H1 (cell line): ENCODE measurements around the gene TOMM22. TPM values are rescaled to one million over a fixed set of nuclear protein-coding genes. Genes with fewer than 3 reads are reported as not detected.

ENCODE experiments used
- CTCF ChIA-PET: fragments of 300-600 bp; sonication (Branson Sonifier 250); formaldehyde crosslinking; loops from one replicate; lab custom pipeline; 2021; ENCODE audit not compliant: partially characterized antibody; lab: Charles Lee
- POLR2A ChIA-PET: fragments of 300-600 bp; sonication (Branson Sonifier 250); formaldehyde crosslinking; loops from one replicate; lab custom pipeline; 2021; ENCODE audit warnings: inconsistent platforms; ENCODE audit not compliant: partially characterized antibody; lab: Charles Lee
- DNase-seq, 2 experiments: peaks; one replicate each; pipeline versions ENCODE4 v3.0.0 to v3.0.0-alpha.2; 2010 to 2022; ENCODE audit warnings: low spot score in 2 of 2, low read depth in 1 of 2, mixed read lengths in 1 of 2
- FAIRE-seq: peaks from 2 replicates; lab custom pipeline; 2011; peaks lifted over from hg19 to GRCh38; lab: Jason Lieb, UNC
- H2AFZ ChIP-seq: 2 replicates; pipeline ENCODE4 v1.8.1; 2012; ENCODE audit warnings: low read length, inconsistent platforms
- H2AK5ac ChIP-seq: 2 replicates; pipeline ENCODE4 v1.6.1; 2013; ENCODE audit warnings: low read depth, low read length
- H2BK120ac ChIP-seq: replicated peaks from 2 replicates; pipeline ENCODE3; 2013; ENCODE audit warnings: low read depth, low read length, inconsistent platforms
- H2BK12ac ChIP-seq: 2 replicates; pipeline ENCODE4 v1.6.1; 2013; ENCODE audit warnings: low read depth, low read length
- H2BK15ac ChIP-seq: 2 replicates; pipeline ENCODE4 v1.6.1; 2013; ENCODE audit warnings: low read length
- H2BK20ac ChIP-seq: 2 replicates; pipeline ENCODE4 v1.6.1; 2013; ENCODE audit warnings: low read length
- H2BK5ac ChIP-seq: 2 replicates; pipeline ENCODE4 v1.6.1; 2013; ENCODE audit warnings: low read depth, low read length
- H3K14ac ChIP-seq: 2 replicates; pipeline ENCODE4 v1.6.1; 2013; ENCODE audit warnings: inconsistent platforms; ENCODE audit not compliant: insufficient read length
- H3K18ac ChIP-seq: 2 replicates; pipeline ENCODE4 v1.6.1; 2013; ENCODE audit warnings: low read length; ENCODE audit errors: extremely low read depth
- H3K23ac ChIP-seq: 2 replicates; pipeline ENCODE4 v1.6.1; 2013; ENCODE audit warnings: inconsistent platforms; ENCODE audit not compliant: insufficient read length
- H3K23me2 ChIP-seq: 2 replicates; pipeline ENCODE4 v1.6.1; 2013; ENCODE audit warnings: low read depth, low read length
- H3K27ac ChIP-seq: 2 replicates; pipeline ENCODE4 v1.6.1; 2011; ENCODE audit warnings: low read depth, low read length, inconsistent platforms
- H3K27me3 ChIP-seq, 4 experiments: replicated peaks in 1 of 4; 1 replicate in 1 of 4; 2 replicates in 3 of 4; pipeline versions ENCODE4 v1.6.1 to v1.8.1; 2011 to 2013; ENCODE audit warnings: low read length in 3 of 4, mild to moderate bottlenecking in 3 of 4, inconsistent platforms in 2 of 4, mixed read lengths in 2 of 4, moderate library complexity in 1 of 4; ENCODE audit not compliant: control insufficient read depth in 3 of 4, insufficient read depth in 3 of 4; ENCODE audit errors: extremely low read depth in 1 of 4
- H3K36me3 ChIP-seq, 4 experiments: 2 replicates each; pipeline versions ENCODE4 v1.6.1 to v1.8.1; 2011 to 2013; ENCODE audit warnings: mild to moderate bottlenecking in 4 of 4, low read length in 3 of 4, moderate library complexity in 2 of 4, control low read depth in 1 of 4, inconsistent platforms in 1 of 4; ENCODE audit not compliant: insufficient read depth in 4 of 4, control insufficient read depth in 2 of 4
- H3K4ac ChIP-seq: replicated peaks from 2 replicates; pipeline ENCODE3; 2013; ENCODE audit warnings: low read length, low read depth, mixed read lengths, inconsistent platforms; ENCODE audit not compliant: insufficient read length
- H3K4me1 ChIP-seq, 4 experiments: replicated peaks in 1 of 4; 1 replicate in 1 of 4; 2 replicates in 3 of 4; pipeline versions ENCODE4 v1.6.1 to v1.8.1; 2011 to 2013; ENCODE audit warnings: low read length in 3 of 4, inconsistent platforms in 2 of 4, mixed read lengths in 1 of 4; ENCODE audit not compliant: insufficient read depth in 4 of 4, control insufficient read depth in 3 of 4
- H3K4me2 ChIP-seq, 2 experiments: 2 replicates each; pipeline versions ENCODE4 v1.6.1 to v1.8.1; 2011 to 2013; ENCODE audit warnings: low read depth in 2 of 2, low read length in 2 of 2, control low read depth in 1 of 2, inconsistent platforms in 1 of 2, mild to moderate bottlenecking in 1 of 2; ENCODE audit not compliant: insufficient read depth in 1 of 2
- H3K4me3 ChIP-seq, 4 experiments: fragments of 200-600, 300-600 bp in 1 of 4; sonication (generic), shearing (Covaris generic), sonication (Bioruptor Twin) in 1 of 4; 2 replicates each; pipeline versions ENCODE4 v1.5.1 to v1.8.1; 2011 to 2016; ENCODE audit warnings: low read length in 4 of 4, low read depth in 3 of 4, control low read depth in 2 of 4, inconsistent platforms in 2 of 4, mild to moderate bottlenecking in 2 of 4, mixed read lengths in 1 of 4, moderate library complexity in 1 of 4; ENCODE audit not compliant: insufficient read depth in 2 of 4; ENCODE audit errors: extremely low read depth in 1 of 4
- H3K56ac ChIP-seq: replicated peaks from 2 replicates; pipeline ENCODE3; 2013; ENCODE audit warnings: low read depth, mild to moderate bottlenecking, mixed read lengths, low read length, inconsistent platforms; ENCODE audit not compliant: insufficient read length
- H3K79me1 ChIP-seq: 2 replicates; pipeline ENCODE4 v1.6.1; 2013; ENCODE audit warnings: low read depth, low read length, control low read depth
- H3K79me2 ChIP-seq, 2 experiments: 2 replicates each; pipeline versions ENCODE4 v1.6.1 to v1.8.1; 2012 to 2013; ENCODE audit warnings: low read length in 2 of 2, mild to moderate bottlenecking in 2 of 2, inconsistent platforms in 1 of 2; ENCODE audit not compliant: insufficient read depth in 2 of 2, control insufficient read depth in 1 of 2
- H3K9ac ChIP-seq, 4 experiments: replicated peaks in 1 of 4; 1 replicate in 1 of 4; 2 replicates in 3 of 4; pipeline versions ENCODE4 v1.6.1 to v1.8.1; 2011 to 2013; ENCODE audit warnings: low read depth in 3 of 4, low read length in 3 of 4, control low read depth in 2 of 4, mild to moderate bottlenecking in 2 of 4, moderate library complexity in 2 of 4, inconsistent platforms in 1 of 4; ENCODE audit errors: extremely low read depth in 1 of 4
- H3K9me3 ChIP-seq, 2 experiments: 2 replicates each; pipeline versions ENCODE4 v1.6.1 to v1.8.1; 2012 to 2013; ENCODE audit warnings: mild to moderate bottlenecking in 2 of 2, moderate library complexity in 2 of 2, control low read depth in 1 of 2, inconsistent platforms in 1 of 2, low read depth in 1 of 2, low read length in 1 of 2, mixed read lengths in 1 of 2; ENCODE audit not compliant: insufficient read depth in 2 of 2
- H4K20me1 ChIP-seq, 2 experiments: replicated peaks in 1 of 2; 2 replicates each; pipeline versions ENCODE3 to v1.8.1; 2011 to 2013; ENCODE audit warnings: inconsistent platforms in 2 of 2, low read length in 2 of 2, mild to moderate bottlenecking in 1 of 2; ENCODE audit not compliant: insufficient read depth in 2 of 2, control insufficient read depth in 1 of 2
- H4K5ac ChIP-seq: 2 replicates; pipeline ENCODE4 v1.6.1; 2013; ENCODE audit warnings: low read length, low read depth, mixed read lengths, inconsistent platforms; ENCODE audit not compliant: insufficient read length
- H4K8ac ChIP-seq: 2 replicates; pipeline ENCODE4 v1.8.0; 2013; ENCODE audit warnings: mild to moderate bottlenecking, moderate library complexity, low read length, inconsistent platforms; ENCODE audit not compliant: insufficient read depth; ENCODE audit errors: extremely low read depth
- H4K91ac ChIP-seq: replicated peaks from 2 replicates; pipeline ENCODE3; 2013; ENCODE audit warnings: low read length, mixed read lengths, inconsistent platforms; ENCODE audit not compliant: insufficient read length
- BCL11A ChIP-seq, 2 experiments: IDR thresholded peaks; one replicate each; pipeline ENCODE4 v1.6.1; 2011; ENCODE audit warnings: low read depth in 2 of 2, low read length in 2 of 2, mild to moderate bottlenecking in 2 of 2
- CBX8 ChIP-seq: fragments of 300-800, 300-1000 bp; sonication (generic); IDR thresholded peaks from 2 replicates; pipeline ENCODE4 v1.7.1; 2016; ENCODE audit warnings: low read depth, low read length, borderline replicate concordance
- KDM5A ChIP-seq: fragments of 200-600 bp; IDR thresholded peaks from 2 replicates; pipeline ENCODE4 v1.7.1; 2012; ENCODE audit warnings: mild to moderate bottlenecking, low read length, inconsistent platforms, mixed read lengths
- PHF8 ChIP-seq: fragments of 200-600 bp; sonication (generic); conservative IDR thresholded peaks from 2 replicates; pipeline ENCODE4 v1.7.1; 2012; ENCODE audit warnings: low read depth, mild to moderate bottlenecking, inconsistent platforms, low read length, moderate library complexity
- POLR2AphosphoS5 ChIP-seq: IDR thresholded peaks from 2 replicates; pipeline ENCODE4 v1.6.1; 2011; ENCODE audit warnings: low read depth, low read length
- RBBP5 ChIP-seq: IDR thresholded peaks from 2 replicates; pipeline ENCODE4 v1.7.1; 2012; ENCODE audit warnings: low read depth, mild to moderate bottlenecking, inconsistent platforms, low read length, moderate library complexity, borderline replicate concordance
- RFX5 ChIP-seq: IDR thresholded peaks from 2 replicates; pipeline ENCODE4 v1.6.1; 2011; ENCODE audit warnings: low read depth, low read length, improper control_type of control experiment, borderline replicate concordance
- SIN3A ChIP-seq, 2 experiments: IDR thresholded peaks in 1 of 2; conservative IDR thresholded peaks in 1 of 2; 2 replicates each; pipeline ENCODE4 v1.6.1; 2011 to 2012; ENCODE audit warnings: low read length in 2 of 2, improper control_type of control experiment in 1 of 2, low read depth in 1 of 2, mild to moderate bottlenecking in 1 of 2
- SIX5 ChIP-seq: IDR thresholded peaks from 2 replicates; pipeline ENCODE4 v1.6.1; 2011; ENCODE audit warnings: mild to moderate bottlenecking, low read depth, low read length
- TAF1 ChIP-seq: IDR thresholded peaks from 2 replicates; pipeline ENCODE4 v1.6.1; 2011; ENCODE audit warnings: mild to moderate bottlenecking, low read depth, low read length
- TEAD4 ChIP-seq: IDR thresholded peaks from 2 replicates; pipeline ENCODE4 v1.6.1; 2012; ENCODE audit warnings: low read depth, low read length, inconsistent platforms, mixed read lengths
- YY1 ChIP-seq: IDR thresholded peaks from 2 replicates; pipeline ENCODE4 v1.6.1; 2011; ENCODE audit warnings: low read depth, mild to moderate bottlenecking, low read length
- ZNF274 ChIP-seq: IDR thresholded peaks from 2 replicates; pipeline ENCODE4 v1.7.0; 2012; ENCODE audit warnings: low read length, borderline replicate concordance; ENCODE audit errors: extremely low read depth
- WGBS, 2 experiments: shearing (Covaris generic) in 1 of 2; methylation state at CpG; one replicate each; pipeline versions ENCODE4 v1.1.6 to v1.1.7; 2013 to 2015; ENCODE audit warnings: low lambda C conversion rate in 2 of 2, mixed read lengths in 2 of 2, inconsistent platforms in 1 of 2, low coverage in 1 of 2, missing lambda C conversion rate in 1 of 2; ENCODE audit not compliant: insufficient replicate concordance in 2 of 2, insufficient coverage in 1 of 2, insufficient read length in 1 of 2; ENCODE audit errors: extremely low coverage in 1 of 2, missing lambda C conversion rate in 1 of 2; 5-methylcytosine and 5-hydroxymethylcytosine counted together
- polyA plus RNA-seq, 7 experiments: library from polyadenylated mRNA; depleted of rRNA in 3 of 7; stranded (reverse) in 5 of 7; unstranded in 2 of 7; fragments of >200 nt in 5 of 7; fragments of 200-250 nt in 2 of 7; gene quantifications; 1 replicate in 5 of 7; 2 replicates in 1 of 7; 4 replicates in 1 of 7; pipeline versions ENCODE4 v1.2.1 to v1.2.3, GENCODE V29; 2011 to 2013; ENCODE audit warnings: missing spikeins in 2 of 7, mixed read lengths in 2 of 7
- total RNA-seq: library from RNA; stranded (reverse); fragmentation: NEBNext Ultra II Directional; extraction: Animal tissue kit (Norgen Biotek cat#: 25700); gene quantifications from 2 replicates; pipeline ENCODE4 v1.2.1, GENCODE V29; 2021

The TOMM22 gene
- total and polyA plus RNA-seq, 2 of the 8 experiments (the other 6 are each of a cell fraction or from before 2014, with no cell fraction given): 84.0 to 125 TPM

- H3K27ac ChIP-seq: peak overlapping the region; percentile 97
- WGBS, 2 experiments: 2% methylated on average over 42 of the region's 57 CpGs; no CpG with 5 or more reads in 1 of the 2 experiments
- no peak overlapping the region for H3K56ac ChIP-seq
- peak overlapping the region; percentile 90 to 94 (median 90) for H3K9ac ChIP-seq
- peak overlapping the region; percentile 56 for H4K5ac ChIP-seq
- ChIA-PET CTCF (interaction anchor here (0.5 to 1.5 kb wide), 3 partner anchors 19 to 274 kb away, joined by 3 to 11 read pairs (median 3); partner anchors contain the start of gene TOMM22), POLR2A (interaction anchor here (0.8 to 13.1 kb wide), 4 partner anchors 8 to 17 kb away, joined by 3 to 123 read pairs (median 6); partner anchors contain the start of gene TOMM22)
- H4K20me1 ChIP-seq: peaks cover 0 to 3% of the 10 kb centered on the region in 2 experiments
- H3K36me3 ChIP-seq: no peaks in the 10 kb centered on the region; a peak in 2 of 8 replicates
- 0 out of 2 replicates have a peak overlapping the region, but pooled peaks have one; percentile 9 for H2AFZ ChIP-seq
- no peaks in the 10 kb centered on the region for H3K9me3 ChIP-seq
- H3K4me1 ChIP-seq: peaks cover 7 to 19% (median 12%) of the 10 kb centered on the region in 4 experiments; a peak in 6 of 7 replicates
- DNase-seq: no peak
- peak overlapping the region; percentile 27; the same call in 1 of the 2 replicates for H2BK5ac ChIP-seq
- no peak overlapping the region for H3K4ac ChIP-seq
- H3K14ac ChIP-seq: no peak overlapping the region
- H2BK20ac ChIP-seq: no peak overlapping the region
- peak overlapping the region; percentile 74 to 100 (median 88) for H3K4me3 ChIP-seq
- peak overlapping the region; percentile 36; the same call in 1 of the 2 replicates for H3K18ac ChIP-seq
- H3K23me2 ChIP-seq: peaks cover 14% of the 10 kb centered on the region
- H3K79me2 ChIP-seq: peaks cover 0 to 31% of the 10 kb centered on the region in 2 experiments; a peak in 2 of 4 replicates
- no peak overlapping the region for H3K23ac ChIP-seq
- H2BK15ac ChIP-seq: 0 out of 2 replicates have a peak overlapping the region, but pooled peaks have one; percentile 68
- no peaks in the 10 kb centered on the region for H3K27me3 ChIP-seq
- H4K8ac ChIP-seq: peak overlapping the region; percentile 84; the same call in 1 of the 2 replicates
- H2BK120ac ChIP-seq: no peak overlapping the region
- FAIRE-seq: no peak
- no peak overlapping the region for H4K91ac ChIP-seq
- no peak overlapping the region for H2AK5ac ChIP-seq
- peak overlapping the region; percentile 81 to 96 for H3K4me2 ChIP-seq
- peaks cover 2% of the 10 kb centered on the region; the same call in 1 of the 2 replicates for H3K79me1 ChIP-seq
- H2BK12ac ChIP-seq: no peak overlapping the region; the same call in 1 of the 2 replicates
- TF ChIP-seq TEAD4 (no peak), POLR2AphosphoS5 (no peak), RFX5 (no peak), ZNF274 (no peak), KDM5A (no peak), CBX8 (no peak), PHF8 (peak; percentile 44), RBBP5 (no peak), TAF1 (no peak), BCL11A (IDR thresholded peaks at IDR 0.05; ENCODE audit: low read depth in 2 of 2, low read length in 2 of 2) (no peak), SIN3A (conservative IDR thresholded peaks at IDR 0.05 in 1 of 2, IDR thresholded peaks at IDR 0.05 in 1 of 2; ENCODE audit: low read depth in 1 of 2, low read length in 2 of 2) (peak in 1 of 2 experiments; percentile 18; a peak in 1 of 4 replicates), YY1 (no peak), SIX5 (no peak)
Observed at GRCh38 chr22:38700270-38700788, 18.6 kb downstream of the TOMM22 start.
